GM19372 (cell line): ENCODE measurements around the gene KIF7.
"Not testable (repeated sequence)": the region's sequence is repeated elsewhere in the genome, so short reads cannot be mapped to it uniquely, and the experiment has no call there.

Experiments used
- ATAC-seq: cut with Tn5 transposase; IDR thresholded peaks from one replicate; pipeline ENCODE4 v1.9.1; 2021; ENCODE audit warnings: mild to moderate bottlenecking, low read depth, moderate library complexity; ENCODE audit not compliant: unreplicated experiment

Gene KIF7, protein sequence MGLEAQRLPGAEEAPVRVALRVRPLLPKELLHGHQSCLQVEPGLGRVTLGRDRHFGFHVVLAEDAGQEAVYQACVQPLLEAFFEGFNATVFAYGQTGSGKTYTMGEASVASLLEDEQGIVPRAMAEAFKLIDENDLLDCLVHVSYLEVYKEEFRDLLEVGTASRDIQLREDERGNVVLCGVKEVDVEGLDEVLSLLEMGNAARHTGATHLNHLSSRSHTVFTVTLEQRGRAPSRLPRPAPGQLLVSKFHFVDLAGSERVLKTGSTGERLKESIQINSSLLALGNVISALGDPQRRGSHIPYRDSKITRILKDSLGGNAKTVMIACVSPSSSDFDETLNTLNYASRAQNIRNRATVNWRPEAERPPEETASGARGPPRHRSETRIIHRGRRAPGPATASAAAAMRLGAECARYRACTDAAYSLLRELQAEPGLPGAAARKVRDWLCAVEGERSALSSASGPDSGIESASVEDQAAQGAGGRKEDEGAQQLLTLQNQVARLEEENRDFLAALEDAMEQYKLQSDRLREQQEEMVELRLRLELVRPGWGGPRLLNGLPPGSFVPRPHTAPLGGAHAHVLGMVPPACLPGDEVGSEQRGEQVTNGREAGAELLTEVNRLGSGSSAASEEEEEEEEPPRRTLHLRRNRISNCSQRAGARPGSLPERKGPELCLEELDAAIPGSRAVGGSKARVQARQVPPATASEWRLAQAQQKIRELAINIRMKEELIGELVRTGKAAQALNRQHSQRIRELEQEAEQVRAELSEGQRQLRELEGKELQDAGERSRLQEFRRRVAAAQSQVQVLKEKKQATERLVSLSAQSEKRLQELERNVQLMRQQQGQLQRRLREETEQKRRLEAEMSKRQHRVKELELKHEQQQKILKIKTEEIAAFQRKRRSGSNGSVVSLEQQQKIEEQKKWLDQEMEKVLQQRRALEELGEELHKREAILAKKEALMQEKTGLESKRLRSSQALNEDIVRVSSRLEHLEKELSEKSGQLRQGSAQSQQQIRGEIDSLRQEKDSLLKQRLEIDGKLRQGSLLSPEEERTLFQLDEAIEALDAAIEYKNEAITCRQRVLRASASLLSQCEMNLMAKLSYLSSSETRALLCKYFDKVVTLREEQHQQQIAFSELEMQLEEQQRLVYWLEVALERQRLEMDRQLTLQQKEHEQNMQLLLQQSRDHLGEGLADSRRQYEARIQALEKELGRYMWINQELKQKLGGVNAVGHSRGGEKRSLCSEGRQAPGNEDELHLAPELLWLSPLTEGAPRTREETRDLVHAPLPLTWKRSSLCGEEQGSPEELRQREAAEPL (N-terminal part only)

GRCh38 chr15:89654847-89655805, at the start of gene KIF7:
TSS of gene KIF7 (minus strand) at chr15:89655467. CDS start at chr15:89652930, 2,537 bp downstream.
- ATAC-seq = no peak

DNA sequence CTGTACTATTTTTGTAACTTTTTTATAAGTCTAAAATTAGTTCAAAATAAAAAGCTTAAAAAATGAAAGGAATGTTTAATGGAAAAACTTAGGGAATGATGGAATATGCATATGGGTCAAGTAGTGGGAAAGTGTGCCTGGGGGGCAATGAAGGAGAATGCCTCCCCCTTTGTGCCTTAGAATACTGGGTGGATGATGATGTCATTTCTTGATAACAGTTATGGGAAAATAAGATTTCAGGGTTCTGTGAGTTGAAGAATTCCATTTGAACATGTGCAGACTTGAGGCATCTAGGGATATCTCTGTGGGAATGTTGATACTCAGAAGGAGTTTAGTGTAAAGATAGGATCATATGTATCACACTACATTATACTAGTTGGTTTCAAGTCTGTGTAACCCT, 49.1 kb upstream of the KIF7 start:
- ATAC-seq = no peak

GRCh38 chr15:89695198-89695597, 39.9 kb upstream of the KIF7 start:
- ATAC-seq = no peak

DNA sequence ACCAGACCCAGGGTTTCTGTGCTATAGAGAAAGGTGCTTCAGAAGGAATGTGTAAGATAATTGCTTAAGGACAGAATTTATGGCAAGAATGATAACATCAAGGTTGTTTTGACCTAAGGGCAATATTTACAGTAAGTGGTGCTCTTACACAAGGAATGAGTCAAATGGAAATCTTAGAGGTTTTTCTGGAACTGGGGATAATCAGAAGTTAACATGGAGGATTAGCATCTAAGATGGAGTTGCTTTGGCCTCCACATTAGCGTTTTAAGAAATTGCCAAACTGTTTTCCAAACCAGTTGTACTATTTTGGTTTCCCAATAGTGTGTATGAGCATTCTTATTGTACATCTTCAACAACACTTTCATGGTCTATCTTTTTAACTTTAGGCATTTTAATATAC, 38.4 kb upstream of the KIF7 start:
- ATAC-seq = no peak

- no peak for ATAC-seq
These were observed 37.8 kb upstream of the KIF7 start for GRCh38 chr15:89693091-89693490.

GRCh38 chr15:89690276-89691218, 35.3 kb upstream of the KIF7 start, which contains the start of the genes PEX11A and WDR93:
TSS of gene PEX11A (minus strand) at chr15:89690754. CDS start at chr15:89690632, 122 bp downstream.
TSS of gene WDR93 (plus strand) at chr15:89690811. CDS start at chr15:89701747, 10,936 bp downstream.
- ATAC-seq = peak; percentile 93

GRCh38 chr15:89689930-89690275, 34.6 kb upstream of the KIF7 start:
- ATAC-seq = not testable (repeated sequence)

GRCh38 chr15:89686522-89686921, 31.3 kb upstream of the KIF7 start:
- ATAC-seq = no peak

DNA sequence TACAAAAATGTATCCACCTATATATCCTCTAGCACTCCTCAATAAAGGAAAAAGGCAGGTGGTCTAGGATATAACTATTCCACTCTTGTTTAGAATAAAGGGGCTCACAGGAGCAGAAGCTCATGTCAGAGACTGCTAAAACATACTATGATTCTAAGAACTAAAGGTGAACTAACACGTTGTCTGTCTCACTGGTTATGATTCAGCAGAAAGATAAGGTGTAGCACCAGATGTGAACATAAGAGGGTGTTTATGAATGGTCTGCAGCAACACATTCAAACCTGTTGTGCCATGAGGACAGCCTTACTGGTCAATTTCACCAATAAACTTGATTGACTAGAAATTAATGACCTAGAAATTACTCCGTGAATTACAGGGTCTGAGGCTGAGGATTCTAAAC, 30.7 kb upstream of the KIF7 start:
- no peak for ATAC-seq

DNA sequence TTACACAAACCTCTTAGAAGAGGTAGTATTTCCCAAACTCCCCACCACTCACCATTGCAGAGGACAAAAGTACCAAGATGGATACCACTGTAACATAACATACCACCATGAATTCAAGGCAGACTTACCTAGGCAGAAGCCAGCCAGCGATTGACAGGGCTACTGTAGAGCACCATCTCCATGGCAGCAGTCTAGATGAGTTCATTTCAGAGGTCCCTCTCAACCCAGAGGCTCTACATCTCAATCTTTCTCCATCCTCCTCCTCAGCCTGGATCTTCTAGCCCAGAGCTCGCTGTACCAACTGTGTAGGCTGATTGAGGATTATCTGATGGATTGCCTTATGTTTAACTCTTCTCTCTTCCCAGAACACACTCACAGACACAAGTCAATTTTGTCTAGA, 25.9 kb upstream of the KIF7 start:
- no peak for ATAC-seq

GRCh38 chr15:89680282-89680873, 25.1 kb upstream of the KIF7 start:
- ATAC-seq = no peak

DNA sequence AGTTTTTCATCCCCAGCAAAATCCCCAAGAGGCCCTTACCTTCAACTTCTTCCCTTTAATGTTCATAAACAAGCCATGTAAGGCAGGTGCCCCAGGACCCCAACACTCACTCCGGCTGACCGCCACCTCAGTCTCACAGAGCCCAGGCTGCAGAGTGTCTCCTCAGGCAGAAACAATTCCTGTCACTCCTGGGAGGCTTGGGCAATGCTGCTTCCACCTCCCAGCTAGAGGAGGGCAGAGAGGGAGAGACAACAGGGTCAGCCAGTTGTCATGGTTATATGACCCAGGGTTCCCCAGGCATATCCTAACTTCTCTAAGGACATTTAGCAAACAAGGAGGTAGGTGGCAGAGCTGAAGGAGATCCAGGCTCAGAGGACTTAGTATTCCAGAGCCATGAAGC, 23.9 kb upstream of the KIF7 start, which contains the start of gene PLIN1:
PLIN1 (minus strand) TSS at position 156 of the 400 bp plus-strand sequence. CDS start 1,878 bp downstream, outside the sequence.
- ATAC-seq = no peak

GRCh38 chr15:89677381-89677780, 22.1 kb upstream of the KIF7 start:
- ATAC-seq = no peak

DNA sequence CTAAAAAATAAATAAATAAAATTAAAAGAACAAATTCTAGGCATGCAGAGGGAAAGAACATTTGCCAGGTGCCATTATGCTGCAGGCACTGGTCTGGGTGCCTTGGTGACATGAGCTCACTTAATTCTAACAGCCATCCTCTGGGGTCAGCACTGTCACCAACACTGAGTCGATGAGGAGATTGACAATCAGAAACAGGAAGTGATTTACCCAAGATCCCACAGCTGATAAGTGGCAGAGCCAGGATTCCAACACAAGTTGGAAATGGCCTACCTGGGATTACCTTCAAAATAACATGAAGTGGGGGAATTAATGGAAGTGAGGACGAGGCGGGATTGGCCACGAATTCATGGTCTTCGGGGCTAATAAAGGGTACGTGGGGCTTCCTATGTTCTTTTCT, 20.3 kb upstream of the KIF7 start:
- ATAC-seq = no peak

DNA sequence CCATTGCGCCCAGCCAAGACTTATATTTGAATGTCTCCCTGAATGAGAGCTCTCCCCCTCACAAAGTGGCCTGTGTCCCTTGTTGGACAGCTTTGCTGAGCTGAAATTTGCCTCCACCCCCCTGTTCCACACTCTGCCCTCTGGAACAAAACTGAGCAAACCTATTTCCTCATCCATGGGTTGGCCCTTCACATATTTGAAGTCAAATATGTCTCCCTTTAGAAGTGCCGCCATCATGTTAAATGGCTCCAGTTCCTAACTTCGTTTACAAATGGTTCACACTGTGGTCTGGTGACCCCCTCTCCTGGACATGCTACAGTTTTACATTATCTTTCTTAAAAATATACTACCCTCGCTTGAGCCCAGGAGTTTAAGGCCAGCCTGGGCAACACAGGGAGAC, 19.3 kb upstream of the KIF7 start:
- no peak for ATAC-seq

- ATAC-seq = no peak
These were observed 17.9 kb upstream of the KIF7 start for GRCh38 chr15:89673165-89673512.

GRCh38 chr15:89672221-89673164, 17.2 kb upstream of the KIF7 start:
- no peak for ATAC-seq
